ENCODE results near the gene EVI5.
A peak's percentile ranks its signal among the peaks of the same experiment; 100 is the strongest.
"Not testable (repeated sequence)": the region's sequence is repeated elsewhere in the genome, so short reads cannot be mapped to it uniquely, and the experiment has no call there.

EVI5 gene

GRCh38 chr1:92749024-92749634 is 35.8 kb downstream of the EVI5 start:
- peak in 1 of 3 donors; percentile 10 for DNase-seq (ENCODE audit: low read depth in 3 of 3, low spot score in 1 of 3)

GRCh38 chr1:92748138-92748537 is 36.8 kb downstream of the EVI5 start:
- DNase-seq (ENCODE audit: low read depth in 3 of 3, low spot score in 1 of 3), result no peak

DNA sequence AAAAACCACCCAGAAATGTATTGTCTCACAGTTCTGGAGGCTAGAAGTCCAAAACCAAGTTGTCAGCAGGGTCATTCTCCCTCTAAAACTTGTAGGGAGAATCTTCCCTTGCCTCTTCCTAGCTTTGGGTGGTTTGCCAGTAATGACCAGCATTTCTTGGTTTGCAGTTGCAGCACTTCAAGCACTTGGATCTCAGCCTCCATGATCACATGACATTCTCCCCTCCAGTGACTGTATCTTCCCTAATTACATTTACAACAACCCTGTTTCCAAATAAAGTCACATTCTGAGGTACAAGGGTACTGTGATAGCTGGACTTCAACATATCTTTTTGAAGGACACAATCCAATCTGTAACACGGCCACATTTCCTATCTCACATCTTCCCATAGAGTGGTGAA is 37.2 kb downstream of the EVI5 start:
- DNase-seq (ENCODE audit: low read depth in 3 of 3, low spot score in 1 of 3), result no peak

DNA sequence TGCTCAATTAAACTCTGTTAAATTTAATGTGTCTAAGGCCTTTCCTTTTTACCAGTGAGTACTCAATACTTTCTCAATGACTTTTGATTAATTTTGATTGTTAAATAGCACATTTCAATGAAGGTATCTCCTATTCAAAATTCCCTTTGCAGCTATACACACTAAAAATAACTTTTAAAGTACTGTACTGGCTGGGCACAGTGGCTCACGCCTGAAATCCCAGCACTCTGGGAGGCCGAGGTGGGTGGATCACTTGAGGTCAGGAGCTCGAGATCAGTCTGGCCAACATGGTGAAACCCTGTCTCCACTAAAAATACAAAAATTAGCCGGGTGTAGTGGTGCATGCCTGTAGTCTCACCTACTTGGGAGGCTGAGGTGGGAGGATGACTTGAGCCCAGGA is 38.7 kb downstream of the EVI5 start:
- not testable (repeated sequence) for DNase-seq (ENCODE audit: low read depth in 3 of 3, low spot score in 1 of 3)

DNA sequence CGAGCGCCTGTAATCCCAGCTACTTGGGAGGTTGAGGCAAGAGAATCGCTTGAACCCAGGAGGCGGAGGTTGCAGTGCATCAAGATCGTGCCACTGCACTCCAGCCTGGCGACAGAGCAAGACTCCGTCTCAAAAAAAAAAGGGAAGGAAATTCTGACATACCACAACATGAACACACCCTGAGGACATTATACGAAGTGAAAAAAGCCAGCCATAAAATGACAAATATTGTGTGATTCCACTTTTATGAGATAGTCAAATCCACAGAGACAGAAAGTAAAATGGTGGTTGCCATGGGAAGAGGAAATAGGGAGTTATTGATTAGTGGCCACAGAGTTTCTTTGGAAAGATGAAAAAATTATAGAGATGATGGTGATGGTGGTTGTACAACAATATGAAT is 41.7 kb downstream of the EVI5 start:
- DNase-seq (ENCODE audit: low read depth in 3 of 3, low spot score in 1 of 3), result no peak

GRCh38 chr1:92739669-92740524 is 45.0 kb downstream of the EVI5 start:
- no peak for DNase-seq (ENCODE audit: low read depth in 3 of 3, low spot score in 1 of 3)

- no peak for DNase-seq (ENCODE audit: low read depth in 3 of 3, low spot score in 1 of 3)
Measured at GRCh38 chr1:92736395-92736794, 48.5 kb downstream of the EVI5 start.

DNA sequence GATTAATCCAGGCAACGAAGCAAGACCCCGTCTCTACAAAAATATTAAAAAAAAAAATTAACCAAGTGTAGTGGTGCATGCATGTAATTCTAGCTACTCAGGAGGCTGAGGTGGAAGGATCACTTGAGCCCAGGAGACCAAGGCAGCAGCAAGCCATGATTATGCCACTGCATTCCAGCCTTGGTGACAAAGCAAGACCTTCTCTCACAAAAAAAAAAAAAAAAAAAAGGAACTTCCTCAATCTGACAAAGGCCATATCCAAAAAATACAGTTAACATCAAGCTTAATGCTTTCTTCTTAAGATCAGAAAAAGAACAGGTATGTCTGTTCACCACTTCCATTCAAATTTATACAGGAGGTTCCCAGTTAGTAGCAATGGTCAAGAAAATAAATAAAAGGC is 54.4 kb downstream of the EVI5 start:
- DNase-seq (ENCODE audit: low read depth in 3 of 3, low spot score in 1 of 3), result no peak

DNA sequence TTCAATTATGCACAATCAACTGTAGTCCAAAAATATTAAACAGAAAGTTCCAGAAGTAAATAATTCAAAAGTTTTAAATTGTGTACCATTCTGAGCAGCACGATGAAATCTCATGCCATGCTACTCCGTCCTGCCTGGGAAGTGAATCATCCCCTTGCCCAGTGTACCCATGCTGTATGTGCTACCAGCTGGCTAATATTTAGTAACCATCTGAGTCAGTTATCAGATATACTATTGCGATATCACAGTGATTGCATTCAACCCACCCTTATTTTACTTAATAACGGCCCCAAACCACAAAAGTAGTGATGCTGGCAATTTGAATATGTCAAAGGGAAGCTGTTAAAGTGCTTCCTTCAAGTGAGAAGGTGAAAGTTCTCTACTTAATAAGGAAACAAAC is 56.2 kb downstream of the EVI5 start:
- no peak for DNase-seq (ENCODE audit: low read depth in 3 of 3, low spot score in 1 of 3)

DNA sequence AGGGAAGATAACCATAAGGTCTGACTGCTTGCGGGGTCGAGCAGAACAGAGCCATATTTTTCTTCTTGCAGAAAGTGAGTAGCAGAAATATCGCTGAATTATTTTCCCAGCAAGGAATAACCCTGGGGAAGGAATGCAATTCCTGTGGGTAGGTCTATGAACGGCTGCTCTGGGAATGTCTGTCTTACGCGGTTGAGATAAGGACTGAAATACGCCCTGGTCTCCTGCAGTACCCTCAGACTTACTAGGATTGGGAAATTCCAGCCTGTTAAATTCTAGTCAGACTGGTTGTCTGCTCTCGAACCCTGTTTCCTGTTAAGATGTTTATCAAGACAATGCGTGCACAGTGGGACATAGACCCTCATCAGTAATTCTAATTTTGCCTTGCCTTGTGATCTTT is 61.2 kb downstream of the EVI5 start:
- DNase-seq (ENCODE audit: low read depth in 3 of 3, low spot score in 1 of 3), result not testable (repeated sequence)

DNA sequence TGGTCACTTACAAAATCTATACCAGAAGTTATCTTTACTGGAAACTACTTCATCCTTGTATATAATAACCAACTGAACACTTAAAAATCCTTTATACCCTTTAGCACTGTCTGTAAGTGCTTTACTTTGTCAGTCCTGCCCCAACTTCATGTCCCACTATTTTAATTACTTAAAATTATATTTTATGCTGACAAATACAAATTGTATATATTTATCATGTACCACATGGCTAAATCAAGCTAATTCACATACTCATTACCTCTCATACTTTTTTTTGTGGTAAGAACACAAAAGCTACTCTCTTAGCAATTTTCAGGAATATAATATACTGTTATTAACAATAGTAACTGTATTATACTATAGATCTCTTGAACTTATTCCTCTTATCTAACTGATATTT is 63.0 kb downstream of the EVI5 start:
- DNase-seq (ENCODE audit: low read depth in 3 of 3, low spot score in 1 of 3), result no peak

- not testable (repeated sequence) for DNase-seq (ENCODE audit: low read depth in 3 of 3, low spot score in 1 of 3)
Measured at GRCh38 chr1:92721157-92721556, 63.8 kb downstream of the EVI5 start.

DNA sequence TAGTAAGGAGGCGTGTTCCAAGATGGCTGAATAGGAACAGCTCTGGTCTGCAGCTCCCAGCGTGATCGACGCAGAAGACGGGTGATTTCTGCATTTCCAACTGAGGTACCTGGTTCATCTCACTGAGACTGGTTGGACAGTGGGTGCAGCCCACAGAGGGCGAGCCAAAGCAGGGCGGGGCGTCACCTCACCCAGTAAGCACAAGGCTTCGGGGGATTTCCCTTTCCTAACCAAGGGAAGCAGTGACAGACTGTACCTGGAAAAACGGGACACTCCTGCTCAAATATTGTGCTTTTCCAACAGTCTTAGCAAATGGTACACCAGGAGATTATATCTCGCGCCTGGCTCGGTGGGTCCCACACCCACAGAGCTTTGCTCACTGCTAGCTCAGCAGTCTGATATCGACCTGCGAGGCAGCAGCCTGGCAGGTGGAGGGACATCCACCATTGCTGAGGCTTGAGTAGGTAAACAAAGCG is 69.4 kb downstream of the EVI5 start:
- not testable (repeated sequence) for DNase-seq (ENCODE audit: low read depth in 3 of 3, low spot score in 1 of 3)

- no peak for DNase-seq (ENCODE audit: low read depth in 3 of 3, low spot score in 1 of 3)
Measured at GRCh38 chr1:92713939-92714338, 71.0 kb downstream of the EVI5 start.

GRCh38 chr1:92711473-92712165 is 73.3 kb downstream of the EVI5 start:
- DNase-seq (ENCODE audit: low read depth in 3 of 3, low spot score in 1 of 3), result no peak

GRCh38 chr1:92709738-92710137 is 75.2 kb downstream of the EVI5 start:
- no peak for DNase-seq (ENCODE audit: low read depth in 3 of 3, low spot score in 1 of 3)

- DNase-seq (ENCODE audit: low read depth in 3 of 3, low spot score in 1 of 3), result no peak
Measured at GRCh38 chr1:92708368-92708950, 76.4 kb downstream of the EVI5 start.

GRCh38 chr1:92707709-92708108 is 77.2 kb downstream of the EVI5 start:
- no peak for DNase-seq (ENCODE audit: low read depth in 3 of 3, low spot score in 1 of 3)

DNA sequence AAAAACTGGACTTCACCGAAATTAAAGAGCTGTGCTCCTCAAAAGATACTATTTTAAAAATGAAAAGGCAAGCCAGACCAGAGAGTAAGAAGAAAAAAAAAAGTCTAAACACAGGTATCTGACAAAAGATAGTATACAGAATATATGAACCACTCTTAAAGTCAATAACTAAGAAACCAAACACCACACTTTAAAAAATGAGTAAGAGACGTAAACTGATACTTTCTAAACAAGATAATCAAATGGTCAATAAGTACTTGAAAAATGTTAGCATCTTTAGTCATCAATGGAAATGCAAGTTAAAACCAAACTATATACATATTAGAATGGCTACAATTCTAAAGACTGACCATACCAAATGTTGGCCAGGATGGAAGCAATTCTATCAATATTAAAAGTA is 77.6 kb downstream of the EVI5 start:
- no peak for DNase-seq (ENCODE audit: low read depth in 3 of 3, low spot score in 1 of 3)

DNA sequence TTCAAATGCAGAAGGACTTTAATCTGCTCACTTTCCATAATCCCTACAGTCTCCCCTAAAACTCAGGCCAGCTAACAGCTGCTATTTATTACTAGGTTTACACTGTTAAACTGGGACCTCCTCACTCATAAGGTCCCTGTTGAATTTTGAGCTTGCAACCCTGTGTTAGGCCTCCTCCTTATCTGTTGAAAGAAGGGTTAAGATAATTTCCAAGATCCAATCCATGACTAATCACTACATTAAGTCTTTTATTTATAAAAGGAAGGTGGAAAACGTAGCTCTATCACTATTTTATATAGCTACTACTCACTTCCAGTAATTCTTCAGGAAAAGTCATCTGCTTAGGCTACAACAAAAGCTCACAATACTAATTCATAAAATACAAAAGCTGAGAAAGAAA is 79.5 kb downstream of the EVI5 start:
- no peak for DNase-seq (ENCODE audit: low read depth in 3 of 3, low spot score in 1 of 3)

GRCh38 chr1:92701147-92701546 is 83.8 kb downstream of the EVI5 start:
- no peak for DNase-seq (ENCODE audit: low read depth in 3 of 3, low spot score in 1 of 3)

DNA sequence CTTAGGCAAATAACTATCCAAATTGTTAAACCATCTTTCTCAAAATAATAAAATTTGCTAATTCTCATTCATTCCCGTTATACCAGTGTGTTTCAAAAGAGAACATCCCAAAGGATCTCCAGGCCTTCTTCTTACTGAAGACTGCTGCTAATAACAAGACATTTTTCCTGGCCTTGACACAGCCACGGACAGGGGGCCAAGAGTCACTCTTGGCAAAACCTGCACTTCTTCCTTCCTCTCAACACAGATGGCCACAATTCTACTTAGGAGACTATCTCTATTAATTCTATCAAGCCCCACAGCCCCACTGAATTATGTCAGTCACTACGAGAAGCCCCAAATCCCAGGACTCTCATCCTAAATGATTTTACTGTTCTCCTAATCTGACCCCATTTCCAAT is 86.0 kb downstream of the EVI5 start:
- no peak for DNase-seq (ENCODE audit: low read depth in 3 of 3, low spot score in 1 of 3)
